HEK293T (cell line): Measurements from ENCODE around the gene RYR3.

Experiments
- CTCF ChIA-PET: fragments of 350-600 bp; formaldehyde crosslinking; extraction: SDS; loops from one replicate; lab custom pipeline; 2021; ENCODE audit warnings: antibody characterized with exemption, inconsistent platforms; lab: Yijun Ruan, JAX
- POLR2A ChIA-PET: fragments of 350-600 bp; formaldehyde crosslinking; extraction: SDS; loops from one replicate; lab custom pipeline; 2020; ENCODE audit warnings: antibody characterized with exemption, inconsistent platforms; lab: Yijun Ruan, JAX
- DNase-seq: peaks from one replicate; pipeline ENCODE4 v3.0.0; 2012; ENCODE audit warnings: mixed read lengths; ENCODE audit errors: extremely low spot score
- ARNT ChIP-seq: fragments of 450-650 bp; IDR thresholded peaks from 2 replicates; pipeline ENCODE4 v1.6.1; 2017; ENCODE audit warnings: mild to moderate bottlenecking
- BHLHE40 ChIP-seq: fragments of 450-650 bp; IDR thresholded peaks from 2 replicates; pipeline ENCODE4 v1.6.1; 2016; ENCODE audit warnings: mild to moderate bottlenecking, moderate library complexity, borderline replicate concordance
- CTBP1 ChIP-seq: fragments of 450-650 bp; IDR thresholded peaks from 2 replicates; pipeline ENCODE4 v1.6.1; 2016; ENCODE audit warnings: borderline replicate concordance
- ELF4 ChIP-seq: fragments of 450-650 bp; IDR thresholded peaks from 2 replicates; pipeline ENCODE4 v1.6.1; 2017; ENCODE audit warnings: antibody characterized with exemption
- FOXA1 ChIP-seq: fragments of 450-650 bp; IDR thresholded peaks from 2 replicates; pipeline ENCODE4 v1.6.1; 2016; ENCODE audit warnings: mild to moderate bottlenecking
- FOXK2 ChIP-seq: fragments of 450-650 bp; IDR thresholded peaks from 2 replicates; pipeline ENCODE4 v1.6.1; 2016; ENCODE audit warnings: mild to moderate bottlenecking
- FOXM1 ChIP-seq: fragments of 450-650 bp; IDR thresholded peaks from 2 replicates; pipeline ENCODE4 v1.6.1; 2017; ENCODE audit warnings: mild to moderate bottlenecking, borderline replicate concordance
- HDGF ChIP-seq: fragments of 450-650 bp; IDR thresholded peaks from 2 replicates; pipeline ENCODE4 v1.6.1; 2017; ENCODE audit warnings: antibody characterized with exemption, borderline replicate concordance
- L3MBTL2 ChIP-seq: fragments of 450-650 bp; conservative IDR thresholded peaks from 2 replicates; pipeline ENCODE4 v1.6.1; 2016; ENCODE audit warnings: mild to moderate bottlenecking
- LEF1 ChIP-seq: fragments of 450-650 bp; IDR thresholded peaks from 2 replicates; pipeline ENCODE4 v1.6.1; 2017; ENCODE audit warnings: mild to moderate bottlenecking, borderline replicate concordance
- NFRKB ChIP-seq: fragments of 450-650 bp; IDR thresholded peaks from 2 replicates; pipeline ENCODE4 v1.6.1; 2016; ENCODE audit warnings: mild to moderate bottlenecking, moderate library complexity
- SP1 ChIP-seq: fragments of 450-650 bp; IDR thresholded peaks from 2 replicates; pipeline ENCODE4 v1.6.1; 2017
- SUZ12 ChIP-seq: fragments of 450-650 bp; IDR thresholded peaks from 2 replicates; pipeline ENCODE4 v1.6.1; 2016; ENCODE audit warnings: mild to moderate bottlenecking
- TARDBP ChIP-seq: fragments of 450-650 bp; IDR thresholded peaks from 2 replicates; pipeline ENCODE4 v1.6.1; 2016
- ZNF384 ChIP-seq: fragments of 450-650 bp; IDR thresholded peaks from 2 replicates; pipeline ENCODE4 v1.6.1; 2016
- TF ChIP-seq, protein P1 (sequence below): fragments of 450-650 bp; IDR thresholded peaks from 2 replicates; pipeline ENCODE4 v1.6.1; 2016

Gene RYR3

DNA sequence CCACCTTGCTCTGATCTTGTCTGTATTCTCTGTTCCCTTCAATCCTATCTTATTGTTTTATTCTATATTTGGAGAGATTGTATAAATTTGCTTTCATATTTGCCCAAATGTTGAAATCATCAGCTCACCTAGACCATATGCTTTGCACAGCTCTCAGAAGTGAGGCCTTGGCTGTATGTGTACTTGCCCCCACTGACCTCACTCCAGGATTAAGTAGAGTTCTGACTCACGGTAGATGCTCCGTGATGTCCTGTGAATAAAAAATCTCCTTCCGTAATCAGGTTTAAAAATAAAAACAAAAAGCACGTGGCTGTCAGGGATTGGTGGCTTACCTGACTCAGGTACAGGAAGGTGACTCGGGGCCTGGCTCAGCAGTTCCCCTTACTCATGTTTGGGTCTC is 162.2 kb downstream of the RYR3 start:
- no peak for DNase-seq
- TF ChIP-seq ZNF384 (no peak), FOXA1 (no peak), FOXK2 (no peak), ARNT (no peak), HDGF (no peak), FOXM1 (no peak), SP1 (no peak), L3MBTL2 (no peak), ELF4 (no peak), CTBP1 (no peak)
- POLR2A ChIA-PET = no interaction called here
- CTCF ChIA-PET = no interaction called here

DNA sequence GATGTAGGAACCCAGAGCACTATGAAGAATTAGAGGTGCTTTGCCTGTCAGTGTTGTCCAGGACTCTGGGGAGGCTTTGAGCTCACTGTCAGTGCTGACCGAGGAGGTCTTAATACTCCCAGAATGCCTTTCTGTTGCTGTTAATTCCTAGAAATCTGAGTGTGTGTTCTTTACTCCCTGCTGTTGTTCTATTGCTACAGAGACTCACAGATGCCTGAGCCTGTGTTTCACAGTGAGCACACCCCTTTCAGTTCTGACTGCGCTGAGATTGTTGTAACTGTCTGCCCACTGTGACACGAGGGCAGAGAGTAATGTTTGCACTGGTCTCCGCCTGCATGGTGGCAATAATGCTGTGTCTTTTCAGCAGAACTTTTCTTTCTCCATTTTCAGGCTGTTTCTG is 162.9 kb downstream of the RYR3 start:
- ChIA-PET POLR2A (no interaction called here), CTCF (no interaction called here)
- TF ChIP-seq L3MBTL2 = no peak
- no peak for DNase-seq

GRCh38 chr15:33476076-33476475 is 165.3 kb downstream of the RYR3 start:
- CTCF ChIA-PET = no interaction called here
- POLR2A ChIA-PET = no interaction called here
- no peak for TF ChIP-seq FOXK2
- no peak for TF ChIP-seq BHLHE40
- no peak for TF ChIP-seq SP1
- TF ChIP-seq ELF4 = no peak
- TF ChIP-seq CTBP1 = no peak
- TF ChIP-seq, protein P1, sequence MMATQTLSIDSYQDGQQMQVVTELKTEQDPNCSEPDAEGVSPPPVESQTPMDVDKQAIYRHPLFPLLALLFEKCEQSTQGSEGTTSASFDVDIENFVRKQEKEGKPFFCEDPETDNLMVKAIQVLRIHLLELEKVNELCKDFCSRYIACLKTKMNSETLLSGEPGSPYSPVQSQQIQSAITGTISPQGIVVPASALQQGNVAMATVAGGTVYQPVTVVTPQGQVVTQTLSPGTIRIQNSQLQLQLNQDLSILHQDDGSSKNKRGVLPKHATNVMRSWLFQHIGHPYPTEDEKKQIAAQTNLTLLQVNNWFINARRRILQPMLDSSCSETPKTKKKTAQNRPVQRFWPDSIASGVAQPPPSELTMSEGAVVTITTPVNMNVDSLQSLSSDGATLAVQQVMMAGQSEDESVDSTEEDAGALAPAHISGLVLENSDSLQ = no peak
- TF ChIP-seq HDGF = no peak
- no peak for DNase-seq

DNA sequence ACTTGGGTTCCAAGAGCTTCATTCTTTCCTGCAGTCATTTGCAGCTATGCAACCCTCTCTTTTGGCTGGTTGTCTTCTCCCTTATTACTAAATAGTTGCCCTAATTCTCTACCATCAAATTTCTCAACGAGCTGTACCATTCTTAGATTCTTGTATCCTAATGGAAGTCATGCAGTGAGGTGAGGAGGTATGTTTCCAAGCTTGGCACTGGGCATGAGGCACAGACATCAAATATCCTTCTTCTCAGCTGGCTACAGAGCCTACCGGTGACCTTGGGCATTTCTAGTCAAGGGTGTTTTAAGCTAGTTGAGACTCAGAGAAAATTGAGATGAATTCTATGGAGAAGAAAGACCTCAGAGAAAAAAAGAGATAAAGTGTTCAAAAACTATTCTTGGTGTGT is 166.1 kb downstream of the RYR3 start:
- CTCF ChIA-PET = no interaction called here
- TF ChIP-seq L3MBTL2 = no peak
- TF ChIP-seq NFRKB = no peak
- no peak for TF ChIP-seq FOXM1
- no peak for TF ChIP-seq HDGF
- TF ChIP-seq BHLHE40 = no peak
- TF ChIP-seq ZNF384 = no peak
- TF ChIP-seq FOXA1 = no peak
- no peak for DNase-seq
- POLR2A ChIA-PET = no interaction called here

- POLR2A ChIA-PET = no interaction called here
- TF ChIP-seq, protein P1 = no peak
- TF ChIP-seq NFRKB (no peak), FOXK2 (no peak), BHLHE40 (no peak), ELF4 (no peak), CTBP1 (no peak), FOXM1 (no peak), LEF1 (no peak), TARDBP (no peak), HDGF (no peak), ZNF384 (no peak), FOXA1 (no peak), ARNT (no peak), L3MBTL2 (no peak), SP1 (no peak), SUZ12 (no peak)
- CTCF ChIA-PET = no interaction called here
- DNase-seq = no peak
Observed at GRCh38 chr15:33489335-33489734, 178.6 kb downstream of the RYR3 start.

DNA sequence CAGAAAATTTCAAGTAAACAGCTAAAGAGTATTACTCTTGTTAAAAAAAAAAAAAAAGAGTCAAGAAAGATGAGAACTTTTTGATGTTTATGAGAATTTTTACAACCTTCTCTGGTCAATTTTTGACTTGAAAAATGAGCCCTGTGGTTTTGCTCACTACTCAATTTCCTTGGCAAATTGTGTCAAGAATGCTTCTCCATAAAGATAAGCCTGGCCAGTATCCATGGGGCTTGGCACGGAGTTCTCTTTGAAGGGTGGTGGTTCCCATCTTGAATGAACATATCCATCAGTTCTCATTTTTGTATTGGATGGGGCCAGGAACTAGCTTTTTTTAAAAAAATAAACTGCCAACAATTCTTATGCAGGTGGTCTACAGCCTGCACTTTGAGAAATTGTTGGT is 179.9 kb downstream of the RYR3 start:
- TF ChIP-seq ELF4 = no peak
- TF ChIP-seq CTBP1 = no peak
- no peak for TF ChIP-seq FOXA1
- no peak for TF ChIP-seq ZNF384
- no peak for DNase-seq
- ChIA-PET POLR2A (no interaction called here), CTCF (no interaction called here)

DNA sequence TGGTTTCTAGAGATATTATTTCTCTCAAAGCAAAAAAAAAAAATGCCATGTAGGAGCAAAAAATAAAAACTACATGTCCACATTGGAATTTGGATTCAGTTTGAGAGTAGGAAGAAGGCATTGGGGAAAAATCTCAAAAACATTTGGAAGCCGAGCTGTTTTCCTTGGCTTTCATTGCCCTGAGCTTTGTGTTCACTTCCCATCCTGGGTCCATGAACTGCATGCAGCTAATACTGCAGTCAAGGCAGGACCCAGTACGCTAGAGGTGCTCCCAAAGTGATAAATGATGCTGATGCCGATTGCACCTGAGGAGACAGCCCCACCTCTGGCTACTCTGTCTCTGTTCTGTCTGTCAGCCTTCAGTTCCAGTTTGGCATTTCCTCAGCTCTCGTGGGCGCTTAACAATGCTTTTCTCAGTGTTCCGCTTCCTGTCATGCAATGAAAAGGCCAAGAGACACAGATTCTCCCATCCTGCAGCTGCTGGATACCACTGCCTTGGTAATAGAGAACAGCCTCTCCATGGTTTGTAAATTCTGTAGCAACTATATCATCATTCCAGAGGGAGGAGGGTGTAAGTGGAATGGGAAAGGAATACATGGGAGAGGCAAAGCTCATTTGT is 181.8 kb downstream of the RYR3 start:
- ChIA-PET POLR2A (no interaction called here), CTCF (no interaction called here)
- no peak for DNase-seq
- TF ChIP-seq LEF1 (no peak), TARDBP (no peak), ZNF384 (no peak), BHLHE40 (no peak), CTBP1 (no peak)

GRCh38 chr15:33494306-33494705 is 183.5 kb downstream of the RYR3 start:
- no peak for DNase-seq
- ChIA-PET POLR2A (no interaction called here), CTCF (interaction anchor here (0.8 kb wide), 1 partner anchor 202 kb away, joined by 3 read pairs; no protein-coding TSS in a partner anchor)
- TF ChIP-seq FOXA1 = no peak
- TF ChIP-seq ARNT = no peak
- no peak for TF ChIP-seq ZNF384
- no peak for TF ChIP-seq L3MBTL2
- no peak for TF ChIP-seq FOXM1
